Gastroesophageal sphincter (tissue), 4 donors: ENCODE results near the gene SGSM1. TPM values are rescaled to one million over a fixed set of nuclear protein-coding genes. Genes with fewer than 3 reads are reported as not detected.
A peak's percentile ranks its signal among the peaks of the same experiment; 100 is the strongest.

ENCODE experiments used
- ATAC-seq: fragments of 150-250 bp; one replicate; pipeline ENCODE4 v1.9.1; 2016; ENCODE audit warnings: mild to moderate bottlenecking, moderate library complexity
- H3K27ac ChIP-seq, 4 donors: fragments of 200-600 bp; sonication (generic) in 3 of 4; 1 replicate in 3 of 4; 2 replicates in 1 of 4; pipeline ENCODE4 v1.5.1; 2016 to 2019
- H3K27me3 ChIP-seq: fragments of 200-600 bp; sonication (generic); one replicate; pipeline ENCODE4 v1.5.1; 2019
- H3K36me3 ChIP-seq, 2 donors: fragments of 200-600 bp; sonication (generic); one replicate each; pipeline ENCODE4 v1.5.1; 2019; ENCODE audit warnings: control low read depth in 1 of 2
- H3K4me1 ChIP-seq, 3 donors: fragments of 200-600 bp; sonication (generic); 1 replicate in 2 of 3; 2 replicates in 1 of 3; pipeline ENCODE4 v1.5.1; 2016 to 2019; ENCODE audit warnings: control low read depth in 2 of 3
- H3K4me3 ChIP-seq, 2 donors: fragments of 200-600 bp; sonication (generic); one replicate each; pipeline ENCODE4 v1.5.1; 2019; ENCODE audit warnings: mild to moderate bottlenecking in 1 of 2, moderate library complexity in 1 of 2
- H3K9me3 ChIP-seq, 3 donors: fragments of 200-600 bp; sonication (generic); one replicate each; pipeline ENCODE4 v1.5.1; 2017 to 2019; ENCODE audit warnings: control low read depth in 2 of 3
- CTCF ChIP-seq, 4 experiments: fragments of 200-600 bp in 2 of 4; fragments of 450-650 bp in 2 of 4; sonication (generic) in 1 of 4; IDR thresholded peaks; one replicate each; pipeline ENCODE4 v1.5.1; 2017 to 2019; ENCODE audit warnings: antibody characterized with exemption in 4 of 4, mild to moderate bottlenecking in 2 of 4, moderate library complexity in 2 of 4
- EP300 ChIP-seq: sonication (generic); formaldehyde crosslinking; IDR thresholded peaks from one replicate; pipeline ENCODE4 v1.6.1; 2017; ENCODE audit warnings: antibody characterized with exemption, mild to moderate bottlenecking
- POLR2A ChIP-seq, 2 donors: fragments of 450-650 bp; IDR thresholded peaks; one replicate each; pipeline ENCODE4 v1.6.1; 2017; ENCODE audit warnings: antibody characterized with exemption in 2 of 2, mild to moderate bottlenecking in 2 of 2, moderate library complexity in 1 of 2
- POLR2AphosphoS5 ChIP-seq: sonication (generic); formaldehyde crosslinking; IDR thresholded peaks from one replicate; pipeline ENCODE4 v1.6.1; 2017; ENCODE audit warnings: antibody characterized with exemption
- WGBS, 2 donors: methylation state at CpG; one replicate each; pipeline ENCODE4 v1.1.5; 2018; ENCODE audit warnings: low coverage in 1 of 2; 5-methylcytosine and 5-hydroxymethylcytosine counted together
- total RNA-seq, 4 donors: library from RNA; depleted of rRNA; stranded (reverse); fragments of >200 nt; gene quantifications; one replicate each; pipeline ENCODE4 v1.1.0, GENCODE V29; 2016

The SGSM1 gene
- total RNA-seq, 4 donors from 2014 or later: 1.8 to 4.2 (median 2.4) TPM

- H3K4me3 ChIP-seq: no peak overlapping the region
- ATAC-seq: no peak
- 83 to 86% methylated on average over 3 of the region's 3 CpGs for WGBS, 2 donors
Observed at GRCh38 chr22:24796056-24796455, 10.0 kb upstream of the SGSM1 start.

GRCh38 chr22:24796860-24797259 lies 9.2 kb upstream of the SGSM1 start:
- TF ChIP-seq CTCF (IDR thresholded peaks at IDR 0.05): no peak
- TF ChIP-seq EP300: no peak
- TF ChIP-seq POLR2A (IDR thresholded peaks at IDR 0.05): no peak
- no peak for TF ChIP-seq POLR2AphosphoS5
- H3K4me1 ChIP-seq: no peaks in the 10 kb centered on the region
- no peaks in the 10 kb centered on the region for H3K27me3 ChIP-seq
- ATAC-seq: no peak
- no peaks in the 10 kb centered on the region for H3K9me3 ChIP-seq
- no peak overlapping the region for H3K4me3 ChIP-seq
- WGBS, 2 donors: 57 to 74% methylated on average over 3 to 4 of the region's 4 CpGs
- H3K27ac ChIP-seq: no peak overlapping the region
- no peaks in the 10 kb centered on the region for H3K36me3 ChIP-seq

More at GRCh38 chr22:24796056-24796455, 10.0 kb upstream of the SGSM1 start:
- no peaks in the 10 kb centered on the region for H3K36me3 ChIP-seq
- no peaks in the 10 kb centered on the region for H3K27me3 ChIP-seq
- no peak for TF ChIP-seq CTCF (IDR thresholded peaks at IDR 0.05)
- TF ChIP-seq EP300: no peak
- TF ChIP-seq POLR2A (IDR thresholded peaks at IDR 0.05): no peak
- no peak for TF ChIP-seq POLR2AphosphoS5
- H3K27ac ChIP-seq: no peak overlapping the region
- H3K4me1 ChIP-seq: no peaks in the 10 kb centered on the region
- H3K9me3 ChIP-seq: no peaks in the 10 kb centered on the region

GRCh38 chr22:24801901-24802465 lies 4.0 kb upstream of the SGSM1 start:
- peaks cover 0 to 16% (median 6%) of the 10 kb centered on the region in 3 donors for H3K4me1 ChIP-seq
- TF ChIP-seq POLR2AphosphoS5 (no peak), POLR2A (IDR thresholded peaks at IDR 0.05) (no peak), CTCF (IDR thresholded peaks at IDR 0.05) (no peak), EP300 (no peak)
- no peak overlapping the region for H3K27ac ChIP-seq
- ATAC-seq: no peak
- H3K4me3 ChIP-seq: no peak overlapping the region
- no peaks in the 10 kb centered on the region for H3K36me3 ChIP-seq
- no peaks in the 10 kb centered on the region for H3K9me3 ChIP-seq
- no peaks in the 10 kb centered on the region for H3K27me3 ChIP-seq
- 62 to 86% methylated on average over 6 of the region's 6 CpGs for WGBS, 2 donors

- H3K4me1 ChIP-seq: peaks cover 0 to 25% (median 8%) of the 10 kb centered on the region in 3 donors
- no peaks in the 10 kb centered on the region for H3K9me3 ChIP-seq
- H3K36me3 ChIP-seq: no peaks in the 10 kb centered on the region
- ATAC-seq: no peak
- no peak overlapping the region for H3K4me3 ChIP-seq
- TF ChIP-seq CTCF (IDR thresholded peaks at IDR 0.05) (peak in 3 of 4 experiments; percentile 72 to 89 (median 76)), POLR2A (IDR thresholded peaks at IDR 0.05) (no peak), POLR2AphosphoS5 (no peak)
- H3K27me3 ChIP-seq: no peaks in the 10 kb centered on the region
- no peak overlapping the region for H3K27ac ChIP-seq
- 20 to 84% methylated on average over 1 to 2 of the region's 3 CpGs for WGBS, 2 donors
Observed at GRCh38 chr22:24803064-24803542, 2.9 kb upstream of the SGSM1 start.

- Histone ChIP-seq H3K4me1 (peaks cover 0 to 58% (median 18%) of the 10 kb centered on the region in 3 donors), H3K27me3 (no peaks in the 10 kb centered on the region), H3K4me3 (peak overlapping the region; percentile 51 to 70), H3K36me3 (no peaks in the 10 kb centered on the region), H3K27ac (peak overlapping the region; percentile 32 to 86 (median 83)), H3K9me3 (no peaks in the 10 kb centered on the region)
- 10 to 21% methylated on average over 4 of the region's 11 CpGs for WGBS, 2 donors
- ATAC-seq: no peak
- no peak for TF ChIP-seq CTCF (IDR thresholded peaks at IDR 0.05)
- no peak for TF ChIP-seq EP300
- TF ChIP-seq POLR2A (IDR thresholded peaks at IDR 0.05): no peak
- TF ChIP-seq POLR2AphosphoS5: no peak
Observed at GRCh38 chr22:24806663-24807001, 621 bp downstream of the SGSM1 start.
